ENCODE measurements around the gene OSBPL5.
A peak's percentile ranks its signal among the peaks of the same experiment; 100 is the strongest.
"Not testable (repeated sequence)": the region's sequence is repeated elsewhere in the genome, so short reads cannot be mapped to it uniquely, and the experiment has no call there.

OSBPL5 gene

GRCh38 chr11:3080104-3080503 lies 85.0 kb downstream of the OSBPL5 start:
- no peak for DNase-seq

DNA sequence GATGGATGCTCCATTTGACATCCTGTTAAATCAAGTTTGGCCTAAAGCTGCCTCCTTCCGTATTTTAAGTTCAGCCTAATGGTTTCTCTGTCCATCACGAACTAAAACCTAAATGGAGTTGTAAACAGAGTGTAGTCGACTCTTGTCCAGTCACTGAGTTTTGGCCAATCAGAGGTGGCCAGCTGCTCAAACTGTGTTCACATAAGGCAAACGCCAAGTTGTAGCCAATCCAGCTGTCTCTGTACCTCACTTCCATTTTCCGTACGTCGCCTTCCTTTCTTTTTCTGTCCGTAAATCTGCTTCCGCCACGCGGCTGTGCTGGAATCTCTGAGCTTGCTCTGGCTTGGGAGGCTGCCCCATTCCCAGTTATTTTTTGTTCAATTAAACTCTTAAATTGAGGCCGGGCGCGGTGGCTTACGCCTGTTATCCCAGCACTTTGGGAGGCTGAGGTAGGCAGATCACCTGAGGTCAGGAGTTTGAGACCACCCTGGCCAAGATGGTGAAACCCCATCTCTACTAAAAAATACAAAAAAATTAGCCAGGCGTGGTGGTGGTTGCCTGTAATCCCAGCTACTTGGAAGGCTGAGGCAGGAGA lies 87.2 kb downstream of the OSBPL5 start:
- no peak for DNase-seq

GRCh38 chr11:3077189-3077836 lies 87.8 kb downstream of the OSBPL5 start:
- DNase-seq = no peak

DNA sequence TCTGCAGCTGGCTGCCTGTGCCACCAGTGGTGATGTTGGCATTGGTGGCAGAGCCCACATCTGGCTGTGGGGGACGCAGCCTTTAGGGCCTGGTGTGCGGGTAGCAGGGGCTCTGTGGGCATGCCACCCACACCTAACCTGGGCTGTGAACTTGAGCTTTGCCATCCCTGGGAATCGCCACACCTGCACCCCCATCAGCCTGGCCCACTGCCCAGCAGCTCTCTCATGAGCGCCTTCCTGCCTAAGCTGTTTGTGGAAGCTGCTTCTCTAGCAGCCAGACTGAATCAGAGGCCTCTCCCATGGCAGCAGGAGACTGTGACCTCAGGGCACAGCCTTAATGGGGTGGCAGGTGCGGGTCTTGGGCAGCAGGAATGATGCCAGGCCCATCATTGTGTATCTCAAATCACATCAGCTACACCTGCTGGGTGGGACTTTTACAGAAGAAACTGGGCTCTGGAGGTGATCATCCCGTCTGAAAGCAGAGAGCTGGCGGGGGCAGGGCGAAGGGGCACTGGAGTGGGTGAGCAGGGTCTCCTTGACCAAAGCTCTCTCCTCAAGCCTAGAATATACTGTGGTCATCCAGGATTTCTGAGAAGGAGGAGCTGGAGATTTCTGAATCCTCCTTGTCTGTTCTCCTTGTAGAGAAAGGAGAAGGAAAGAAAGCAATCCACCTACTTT lies 90.1 kb downstream of the OSBPL5 start:
- no peak for DNase-seq

GRCh38 chr11:3073029-3073435 lies 92.1 kb downstream of the OSBPL5 start:
- DNase-seq = no peak

- DNase-seq = no peak
Measured at GRCh38 chr11:3069425-3069824, 95.7 kb downstream of the OSBPL5 start.

GRCh38 chr11:3066308-3066707 lies 98.8 kb downstream of the OSBPL5 start:
- not testable (repeated sequence) for DNase-seq

- DNase-seq = not testable (repeated sequence)
Measured at GRCh38 chr11:3064709-3065108, 100.4 kb downstream of the OSBPL5 start.

GRCh38 chr11:3063876-3064275 lies 101.2 kb downstream of the OSBPL5 start:
- DNase-seq = not testable (repeated sequence)

- DNase-seq = not testable (repeated sequence)
Measured at GRCh38 chr11:3063432-3063831, 101.7 kb downstream of the OSBPL5 start.

DNA sequence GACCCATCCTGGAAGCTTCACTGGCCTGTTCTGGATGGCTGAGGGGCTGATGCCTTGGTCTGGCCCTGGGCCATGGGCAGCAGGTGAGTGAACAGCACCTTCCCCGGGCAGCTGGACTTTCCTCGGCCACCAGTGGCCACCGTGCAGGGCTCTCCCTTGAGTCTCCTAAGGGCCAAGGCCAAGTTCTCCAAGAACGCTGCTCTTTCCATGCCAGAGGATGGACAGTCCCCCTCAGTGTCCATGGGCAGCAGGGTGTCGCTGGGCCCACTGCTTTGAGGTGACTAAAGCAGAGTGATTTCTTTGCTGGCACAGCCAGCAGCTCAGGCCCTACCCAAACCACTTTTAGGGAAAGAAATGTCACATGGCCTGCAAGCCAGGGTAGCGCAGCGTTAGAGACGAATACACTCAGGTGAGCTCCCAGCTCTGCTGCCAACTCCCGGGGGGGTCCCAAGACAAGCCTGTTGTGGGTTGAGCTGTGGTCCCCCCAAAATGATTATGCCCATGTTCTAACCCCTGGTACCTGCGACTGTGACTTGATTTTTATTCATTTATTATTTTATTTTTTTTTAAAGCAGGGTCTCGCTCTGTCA lies 104.6 kb downstream of the OSBPL5 start:
- DNase-seq = no peak

DNA sequence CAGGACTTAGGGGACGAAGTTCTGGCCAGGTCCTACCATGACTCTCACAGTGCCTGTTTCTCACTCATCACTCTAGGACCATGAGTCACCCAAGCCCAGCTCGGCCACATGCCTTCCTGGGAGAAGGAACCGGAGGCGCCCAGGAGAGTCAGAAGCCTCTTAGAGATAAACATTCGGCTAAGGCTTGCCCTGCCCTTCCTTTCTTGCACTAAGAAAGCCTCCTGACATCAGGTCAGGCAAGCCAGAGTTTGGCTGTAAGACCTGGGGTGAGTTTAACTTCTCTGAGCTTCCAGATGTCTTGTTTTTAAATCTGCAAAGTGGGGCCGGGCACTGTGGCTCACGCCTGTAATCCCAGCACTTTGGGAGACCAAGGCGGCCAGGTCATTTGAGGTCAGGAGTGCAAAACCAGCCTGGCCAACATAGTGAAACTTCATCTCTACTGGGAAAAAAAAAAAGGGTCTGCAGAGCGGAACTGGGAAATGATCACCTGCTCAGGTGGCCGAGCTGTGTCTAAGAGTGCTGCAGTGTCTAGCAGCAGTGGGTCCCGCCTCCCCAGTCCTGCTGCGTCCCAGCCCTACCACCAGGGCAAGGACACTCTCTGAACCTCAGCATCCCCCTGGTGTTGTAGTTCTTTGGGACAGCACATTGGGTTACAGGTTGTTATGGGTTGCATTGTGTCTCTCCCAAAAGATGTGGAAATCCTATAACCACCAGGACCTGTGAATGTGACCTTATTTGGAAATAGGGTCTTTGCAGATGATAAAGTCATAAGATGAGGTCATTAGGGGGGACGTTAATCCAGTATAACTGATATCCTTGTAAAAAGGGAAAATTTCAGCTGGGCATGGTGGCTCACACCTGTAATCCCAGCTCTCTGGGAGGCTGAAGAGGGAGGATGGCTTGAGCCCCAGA lies 106.1 kb downstream of the OSBPL5 start:
- peak; percentile 78 for DNase-seq

GRCh38 chr11:3057069-3057963 lies 107.8 kb downstream of the OSBPL5 start, which contains the start of gene CARS1:
Gene CARS1, minus strand, starts transcription at chr11:3057423. Its CDS starts 56 bp downstream, at chr11:3057367.
- DNase-seq = peak; percentile 99

DNA sequence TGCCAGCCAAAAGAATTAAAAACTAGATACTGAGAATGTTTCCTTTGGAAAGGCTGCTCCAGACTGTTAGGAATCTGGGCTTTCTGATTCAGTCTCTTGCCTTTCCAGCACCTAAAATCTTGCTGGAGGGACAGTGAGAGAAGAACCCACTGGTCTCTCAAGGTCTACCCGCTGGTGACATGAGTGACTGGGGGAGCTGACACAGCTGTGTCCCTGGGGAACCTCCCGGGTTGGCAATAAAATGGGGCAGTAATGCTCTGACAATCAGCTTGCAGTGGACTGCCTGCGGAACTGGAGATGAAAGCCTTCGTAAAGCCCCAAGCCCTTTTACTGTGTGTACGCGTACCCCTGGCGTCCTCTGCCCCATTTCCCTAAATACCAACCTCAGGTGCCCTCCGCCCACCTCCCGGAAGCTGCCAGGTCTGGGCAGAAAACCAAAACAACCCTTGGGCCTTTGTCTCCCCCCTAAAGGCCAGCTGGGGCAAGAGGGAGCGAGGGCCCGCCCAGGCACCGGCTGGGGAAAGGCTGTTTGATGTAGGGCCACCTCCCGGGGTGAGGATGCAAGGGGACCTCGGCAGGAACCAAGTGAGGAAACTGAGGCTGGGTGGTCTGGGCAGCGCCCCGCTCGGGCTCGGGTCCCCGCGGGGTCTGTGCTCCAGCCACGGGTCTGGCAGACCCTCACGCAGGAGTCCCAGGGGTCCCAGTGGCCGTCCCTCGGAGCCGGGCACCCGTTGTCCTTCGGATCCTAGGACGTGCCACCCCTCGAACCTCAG lies 108.6 kb downstream of the OSBPL5 start:
- no peak for DNase-seq

DNA sequence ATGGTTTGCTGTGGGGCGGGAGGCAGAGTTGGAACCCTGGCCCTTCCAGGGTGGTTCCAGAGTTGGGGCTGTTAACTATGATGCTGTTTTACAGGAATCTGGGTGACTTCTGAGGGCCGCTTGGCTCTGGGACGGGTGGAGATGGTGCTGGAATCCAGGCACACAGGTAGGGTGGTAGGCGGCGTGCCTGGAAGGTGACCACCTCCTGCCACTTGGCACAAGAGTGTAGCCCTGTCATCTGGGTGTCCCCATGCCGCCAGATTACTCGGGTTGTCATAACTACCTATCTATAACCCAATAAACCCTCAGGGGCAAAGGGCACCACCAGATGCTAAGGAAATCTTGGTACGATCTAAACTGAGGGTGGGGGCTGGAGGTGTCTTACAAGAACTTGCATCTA lies 109.2 kb downstream of the OSBPL5 start:
- DNase-seq = no peak

DNA sequence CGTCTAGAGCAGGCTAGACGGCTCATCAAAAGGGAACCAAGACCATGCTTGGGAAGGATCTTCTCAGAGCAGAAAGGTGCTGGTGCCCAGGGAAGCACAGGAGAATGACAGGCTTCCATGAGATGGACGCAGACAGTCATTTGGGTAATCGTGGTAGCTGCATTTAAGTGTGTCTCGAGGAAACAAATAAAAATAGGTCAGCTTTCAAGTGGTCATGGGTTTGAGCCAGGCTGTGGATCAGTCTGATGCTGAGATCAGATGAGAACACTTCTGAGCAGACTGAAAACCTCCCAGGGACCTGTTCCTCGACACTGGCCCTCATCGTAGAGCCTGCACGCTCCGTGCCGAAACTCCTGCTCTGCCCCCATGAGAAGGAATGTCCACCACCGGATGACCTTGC lies 112.5 kb downstream of the OSBPL5 start:
- no peak for DNase-seq

DNA sequence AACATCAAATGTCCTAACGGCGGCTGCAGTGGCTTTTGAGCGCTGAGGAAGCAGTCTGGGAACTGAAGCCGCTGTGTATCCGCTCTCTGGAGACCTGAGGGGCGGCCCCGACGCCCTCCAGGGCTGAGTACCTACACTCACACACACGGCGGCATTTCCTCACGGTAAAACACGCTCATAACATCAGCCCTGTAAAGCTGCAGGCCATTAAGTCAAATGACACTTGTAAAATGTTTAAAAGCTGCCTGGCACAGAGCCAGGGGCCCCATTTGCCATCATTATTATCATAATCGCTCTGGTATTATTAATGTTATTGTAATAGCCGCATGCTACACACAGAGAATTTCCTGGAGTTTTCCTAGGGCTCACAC lies 113.0 kb downstream of the OSBPL5 start:
- DNase-seq = no peak

GRCh38 chr11:3051196-3052108 lies 113.7 kb downstream of the OSBPL5 start:
- no peak for DNase-seq

DNA sequence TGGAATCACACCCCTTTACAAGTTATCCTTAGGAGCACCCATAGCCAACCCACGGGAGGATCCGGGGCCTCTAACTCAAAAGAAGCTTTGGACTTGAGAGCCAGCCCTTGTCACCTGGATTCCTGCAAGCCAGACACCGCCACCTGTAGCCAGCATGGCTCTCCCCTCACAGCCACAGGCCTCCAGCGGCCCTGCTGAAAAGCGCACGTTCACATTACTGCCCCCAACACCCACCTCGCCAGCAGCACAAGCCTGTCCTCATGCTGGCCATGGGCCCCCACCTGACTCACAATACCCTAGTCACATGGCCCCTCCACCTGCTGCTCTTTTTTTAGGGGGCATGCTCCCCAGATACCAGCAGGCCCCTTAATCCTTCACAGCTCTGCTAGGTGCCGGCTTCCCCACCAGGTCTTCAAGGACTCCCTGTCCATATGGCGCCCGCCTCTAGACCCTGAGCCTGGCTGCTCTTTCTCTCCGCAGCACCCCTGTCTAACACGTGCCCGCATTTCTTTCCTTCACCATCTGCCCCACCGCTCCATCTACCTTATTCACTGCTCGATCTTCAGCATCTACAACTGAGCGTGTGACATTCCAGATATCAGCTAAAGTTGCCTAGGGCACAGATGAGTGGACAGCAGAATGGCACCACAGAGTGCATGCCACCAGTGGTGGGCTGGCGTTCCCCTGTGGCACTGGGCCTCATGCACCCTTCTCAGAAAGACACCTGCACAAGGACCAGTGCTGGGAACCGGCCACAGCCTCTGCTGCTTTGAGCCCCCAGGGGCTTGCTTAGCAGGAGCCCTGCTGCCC lies 114.5 kb downstream of the OSBPL5 start:
- no peak for DNase-seq
